Measurements from ENCODE around the gene PHKA2.

DNA sequence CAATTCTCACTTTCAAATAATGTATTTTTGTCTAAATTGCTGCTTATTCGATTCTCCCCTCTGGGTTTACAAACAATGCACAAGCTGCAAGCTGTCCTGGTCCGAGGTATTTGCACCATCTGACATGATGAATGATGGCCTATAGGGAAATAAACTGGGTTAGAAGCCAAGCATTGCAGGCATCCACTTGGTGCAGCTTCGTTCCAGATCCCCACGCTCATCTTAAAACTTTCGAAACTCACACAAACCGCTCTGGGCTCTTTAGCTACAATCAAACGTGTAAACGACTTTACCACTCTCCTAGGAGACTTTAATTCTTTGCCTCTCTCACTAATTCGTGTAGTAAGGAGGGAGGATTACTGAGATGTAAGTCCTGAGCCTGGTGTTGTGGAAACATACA is 19.0 kb downstream of the PHKA2 start:
- TF ChIP-seq, protein P1, sequence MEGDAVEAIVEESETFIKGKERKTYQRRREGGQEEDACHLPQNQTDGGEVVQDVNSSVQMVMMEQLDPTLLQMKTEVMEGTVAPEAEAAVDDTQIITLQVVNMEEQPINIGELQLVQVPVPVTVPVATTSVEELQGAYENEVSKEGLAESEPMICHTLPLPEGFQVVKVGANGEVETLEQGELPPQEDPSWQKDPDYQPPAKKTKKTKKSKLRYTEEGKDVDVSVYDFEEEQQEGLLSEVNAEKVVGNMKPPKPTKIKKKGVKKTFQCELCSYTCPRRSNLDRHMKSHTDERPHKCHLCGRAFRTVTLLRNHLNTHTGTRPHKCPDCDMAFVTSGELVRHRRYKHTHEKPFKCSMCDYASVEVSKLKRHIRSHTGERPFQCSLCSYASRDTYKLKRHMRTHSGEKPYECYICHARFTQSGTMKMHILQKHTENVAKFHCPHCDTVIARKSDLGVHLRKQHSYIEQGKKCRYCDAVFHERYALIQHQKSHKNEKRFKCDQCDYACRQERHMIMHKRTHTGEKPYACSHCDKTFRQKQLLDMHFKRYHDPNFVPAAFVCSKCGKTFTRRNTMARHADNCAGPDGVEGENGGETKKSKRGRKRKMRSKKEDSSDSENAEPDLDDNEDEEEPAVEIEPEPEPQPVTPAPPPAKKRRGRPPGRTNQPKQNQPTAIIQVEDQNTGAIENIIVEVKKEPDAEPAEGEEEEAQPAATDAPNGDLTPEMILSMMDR (conservative IDR thresholded peaks at IDR 0.05; ENCODE audit: low read length): no peak
- TF ChIP-seq EZH2phosphoT487 (IDR thresholded peaks at IDR 0.05; ENCODE audit: borderline replicate concordance): no peak

Measured in Loucy (cell line).